Endothelial cell of umbilical vein (primary cell): ENCODE results near the gene ZC3H12A.
"Not testable (repeated sequence)": the region's sequence is repeated elsewhere in the genome, so short reads cannot be mapped to it uniquely, and the experiment has no call there.

Experiments
- EZH2 ChIP-seq: IDR thresholded peaks from 2 replicates; pipeline ENCODE4 v1.6.1; 2012; ENCODE audit warnings: borderline replicate concordance, low read depth, mild to moderate bottlenecking, moderate library complexity, low read length, inconsistent platforms; ENCODE audit not compliant: severe bottlenecking
- GATA2 ChIP-seq: IDR thresholded peaks from 2 replicates; pipeline ENCODE4 v1.7.0; 2011; ENCODE audit warnings: low read depth, mild to moderate bottlenecking, moderate library complexity, mixed read lengths, low read length; ENCODE audit not compliant: insufficient read length, insufficient read depth
- MYC ChIP-seq: IDR thresholded peaks from one replicate; pipeline ENCODE4 v1.6.1; 2011; ENCODE audit warnings: mild to moderate bottlenecking, low read depth, low read length
- POLR2A ChIP-seq: IDR thresholded peaks from 2 replicates; pipeline ENCODE4 v1.6.1; 2012; ENCODE audit warnings: low read depth, mild to moderate bottlenecking, control low read depth, low read length
- POLR2AphosphoS5 ChIP-seq: IDR thresholded peaks from 2 replicates; pipeline ENCODE4 v1.6.1; 2012; ENCODE audit warnings: low read depth, mild to moderate bottlenecking, control low read depth, low read length, moderate library complexity; ENCODE audit not compliant: insufficient read depth
- TF ChIP-seq, protein P1 (sequence below), 2 donors: IDR thresholded peaks; 1 replicate in 1 of 2; 2 replicates in 1 of 2; pipeline ENCODE4 v1.5.1; 2011; ENCODE audit warnings: low read length in 2 of 2, mild to moderate bottlenecking in 2 of 2, moderate library complexity in 2 of 2, control low read depth in 1 of 2, inconsistent platforms in 1 of 2, low read depth in 1 of 2; ENCODE audit not compliant: insufficient read depth in 1 of 2; ENCODE audit errors: extremely low read depth in 1 of 2

DNA sequence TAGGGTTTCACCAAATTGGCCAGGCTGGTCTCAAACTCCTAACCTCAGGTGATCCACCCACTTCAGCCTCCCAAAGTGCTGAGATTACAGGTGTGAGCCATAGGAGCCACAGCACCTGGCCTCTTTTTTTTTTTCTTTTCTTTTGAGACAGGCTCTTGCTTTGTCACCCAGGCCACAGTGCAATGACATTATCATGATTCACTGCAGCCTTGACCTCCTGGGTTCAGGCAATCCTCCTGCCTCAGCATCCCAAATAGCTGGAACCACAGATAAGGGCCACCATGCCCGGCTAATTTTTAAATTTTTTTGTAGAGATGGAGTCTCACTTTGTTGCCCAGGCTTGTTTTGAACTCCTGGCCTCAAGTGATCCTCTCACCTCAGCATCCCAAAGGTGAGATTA lies 55.5 kb downstream of the ZC3H12A start:
- TF ChIP-seq, protein P1, sequence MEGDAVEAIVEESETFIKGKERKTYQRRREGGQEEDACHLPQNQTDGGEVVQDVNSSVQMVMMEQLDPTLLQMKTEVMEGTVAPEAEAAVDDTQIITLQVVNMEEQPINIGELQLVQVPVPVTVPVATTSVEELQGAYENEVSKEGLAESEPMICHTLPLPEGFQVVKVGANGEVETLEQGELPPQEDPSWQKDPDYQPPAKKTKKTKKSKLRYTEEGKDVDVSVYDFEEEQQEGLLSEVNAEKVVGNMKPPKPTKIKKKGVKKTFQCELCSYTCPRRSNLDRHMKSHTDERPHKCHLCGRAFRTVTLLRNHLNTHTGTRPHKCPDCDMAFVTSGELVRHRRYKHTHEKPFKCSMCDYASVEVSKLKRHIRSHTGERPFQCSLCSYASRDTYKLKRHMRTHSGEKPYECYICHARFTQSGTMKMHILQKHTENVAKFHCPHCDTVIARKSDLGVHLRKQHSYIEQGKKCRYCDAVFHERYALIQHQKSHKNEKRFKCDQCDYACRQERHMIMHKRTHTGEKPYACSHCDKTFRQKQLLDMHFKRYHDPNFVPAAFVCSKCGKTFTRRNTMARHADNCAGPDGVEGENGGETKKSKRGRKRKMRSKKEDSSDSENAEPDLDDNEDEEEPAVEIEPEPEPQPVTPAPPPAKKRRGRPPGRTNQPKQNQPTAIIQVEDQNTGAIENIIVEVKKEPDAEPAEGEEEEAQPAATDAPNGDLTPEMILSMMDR (IDR thresholded peaks at IDR 0.05; ENCODE audit: extremely low read depth in 1 of 2, insufficient read depth in 1 of 2, low read depth in 1 of 2, low read length in 2 of 2): not testable (repeated sequence)
- TF ChIP-seq POLR2AphosphoS5, POLR2A, MYC, EZH2, GATA2: not testable (repeated sequence)
